ENCODE data around the gene IPO13. TPM values are rescaled to one million over a fixed set of nuclear protein-coding genes. Genes with fewer than 3 reads are reported as not detected.

IPO13 gene
- total RNA-seq, 6 donors from 2014 or later: 16.9 to 46.1 (median 24.1) TPM

DNA sequence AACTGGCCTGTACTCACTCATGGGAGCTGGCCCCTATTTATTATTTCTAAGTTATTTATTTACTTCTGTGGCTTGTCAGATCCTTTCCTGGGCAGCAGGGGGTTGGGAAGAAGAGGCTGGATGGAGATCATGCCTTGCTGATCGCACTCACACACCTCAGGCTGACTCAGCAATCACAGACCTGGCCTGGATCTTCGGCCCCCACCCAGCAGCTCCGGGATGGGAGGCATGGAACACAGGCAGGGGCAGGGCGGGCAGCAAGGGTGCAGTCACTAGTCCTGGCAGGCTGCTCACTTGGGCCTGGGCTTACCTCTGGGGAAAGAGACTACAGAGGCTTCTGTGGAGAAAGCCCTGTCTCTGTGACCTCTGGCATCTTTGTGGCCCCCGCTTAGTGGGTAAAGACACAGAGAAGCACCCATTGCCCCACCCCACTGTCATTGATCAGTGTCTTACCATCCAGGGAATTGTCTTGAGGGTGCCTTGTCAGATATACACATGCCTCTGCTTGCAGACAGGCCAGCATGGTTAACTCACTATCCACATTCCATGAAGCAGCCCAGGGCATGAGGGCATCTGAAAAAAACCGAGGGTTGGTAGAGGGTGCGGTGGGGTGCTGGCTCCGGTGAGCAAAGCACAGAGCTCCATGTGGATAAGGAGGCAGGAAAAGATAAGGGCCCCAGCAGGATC is 9.4 kb upstream of the IPO13 start:
- Histone ChIP-seq H3K27ac (no peak overlapping the region), H3K36me3 (no peaks in the 10 kb centered on the region), H3K4me3 (no peak overlapping the region), H3K9me3 (no peaks in the 10 kb centered on the region), H3K27me3 (peaks cover 0 to 12% (median 5%) of the 10 kb centered on the region in 4 donors), H3K4me1 (peaks cover 18 to 28% (median 23%) of the 10 kb centered on the region in 4 donors)
- ATAC-seq (ENCODE audit: low FRiP score in 2 of 2) (no peak), DNase-seq (no peak)
- TF ChIP-seq, protein P1, sequence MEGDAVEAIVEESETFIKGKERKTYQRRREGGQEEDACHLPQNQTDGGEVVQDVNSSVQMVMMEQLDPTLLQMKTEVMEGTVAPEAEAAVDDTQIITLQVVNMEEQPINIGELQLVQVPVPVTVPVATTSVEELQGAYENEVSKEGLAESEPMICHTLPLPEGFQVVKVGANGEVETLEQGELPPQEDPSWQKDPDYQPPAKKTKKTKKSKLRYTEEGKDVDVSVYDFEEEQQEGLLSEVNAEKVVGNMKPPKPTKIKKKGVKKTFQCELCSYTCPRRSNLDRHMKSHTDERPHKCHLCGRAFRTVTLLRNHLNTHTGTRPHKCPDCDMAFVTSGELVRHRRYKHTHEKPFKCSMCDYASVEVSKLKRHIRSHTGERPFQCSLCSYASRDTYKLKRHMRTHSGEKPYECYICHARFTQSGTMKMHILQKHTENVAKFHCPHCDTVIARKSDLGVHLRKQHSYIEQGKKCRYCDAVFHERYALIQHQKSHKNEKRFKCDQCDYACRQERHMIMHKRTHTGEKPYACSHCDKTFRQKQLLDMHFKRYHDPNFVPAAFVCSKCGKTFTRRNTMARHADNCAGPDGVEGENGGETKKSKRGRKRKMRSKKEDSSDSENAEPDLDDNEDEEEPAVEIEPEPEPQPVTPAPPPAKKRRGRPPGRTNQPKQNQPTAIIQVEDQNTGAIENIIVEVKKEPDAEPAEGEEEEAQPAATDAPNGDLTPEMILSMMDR (IDR thresholded peaks at IDR 0.05): no peak
- TF ChIP-seq POLR2A (IDR thresholded peaks at IDR 0.05) (no peak), POLR2AphosphoS5 (IDR thresholded peaks at IDR 0.05) (no peak), EP300 (IDR thresholded peaks at IDR 0.05) (no peak)
- WGBS, 2 donors: 67 to 87% methylated on average over 3 to 8 of the region's 8 CpGs

DNA sequence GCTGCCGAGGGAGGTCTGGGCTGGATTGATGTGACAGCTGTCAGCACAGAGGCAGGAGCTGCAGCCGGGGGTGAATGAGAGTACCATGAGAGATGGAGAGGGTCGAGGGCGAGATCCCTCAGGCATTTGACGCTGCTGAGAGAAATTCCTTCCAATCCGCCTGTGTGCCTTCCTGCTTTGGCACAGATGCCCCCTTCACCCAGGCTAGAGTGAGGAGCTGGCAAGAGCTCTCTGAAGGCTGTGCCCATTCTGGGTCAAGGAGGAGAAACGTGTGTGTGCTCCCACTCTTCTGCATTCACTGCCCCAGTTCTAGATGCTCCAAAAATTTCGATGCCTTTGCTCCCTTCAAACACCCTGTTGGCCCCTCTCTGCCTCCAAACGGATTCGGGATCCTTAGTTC is 8.4 kb upstream of the IPO13 start:
- Histone ChIP-seq H3K27me3 (peaks cover 0 to 11% (median 3%) of the 10 kb centered on the region in 4 donors), H3K27ac (no peak overlapping the region), H3K4me3 (no peak overlapping the region), H3K36me3 (no peaks in the 10 kb centered on the region), H3K9me3 (no peaks in the 10 kb centered on the region), H3K4me1 (peaks cover 15 to 24% (median 17%) of the 10 kb centered on the region in 4 donors)
- WGBS, 2 donors: 86 to 87% methylated on average over 10 of the region's 10 CpGs
- no peak for DNase-seq
- ATAC-seq (ENCODE audit: low FRiP score in 2 of 2): no peak
- TF ChIP-seq, protein P1 (IDR thresholded peaks at IDR 0.05): no peak
- TF ChIP-seq POLR2AphosphoS5 (IDR thresholded peaks at IDR 0.05) (no peak), EP300 (IDR thresholded peaks at IDR 0.05) (no peak), POLR2A (IDR thresholded peaks at IDR 0.05) (no peak)

DNA sequence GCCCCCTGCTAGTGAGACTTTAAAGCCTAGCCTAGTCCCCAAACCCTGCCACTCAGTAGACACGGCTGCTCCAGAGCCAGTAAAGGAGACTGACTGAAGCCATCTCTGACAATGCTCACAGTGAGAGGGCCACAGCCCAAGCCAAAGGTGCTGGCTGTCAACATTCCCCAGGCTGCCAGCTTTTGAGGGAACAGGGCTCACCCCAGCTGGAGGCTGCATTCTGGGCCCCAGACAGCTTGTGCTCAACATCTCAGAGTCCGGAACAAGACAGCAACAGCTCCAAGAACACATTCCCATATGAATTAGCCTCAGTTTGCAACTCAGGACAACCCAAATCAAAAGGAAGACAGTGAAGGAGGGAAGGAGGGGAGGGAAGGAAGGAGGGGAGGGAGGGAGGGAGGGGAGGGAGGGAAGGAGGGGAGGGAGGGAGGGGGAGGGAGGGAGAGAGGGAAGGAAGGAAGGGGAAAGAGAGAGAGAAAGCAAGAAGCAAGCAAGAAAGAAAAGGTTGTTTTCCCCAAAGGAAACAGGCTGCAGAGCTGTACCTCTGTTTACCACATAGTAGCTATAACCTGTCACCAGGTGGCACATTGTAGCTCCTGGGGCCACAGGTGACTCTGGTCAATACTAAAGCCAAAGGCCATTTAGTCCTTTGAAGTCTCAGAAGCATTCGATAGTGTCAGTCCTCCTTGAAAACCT is 7.7 kb upstream of the IPO13 start:
- 92% methylated on average over 2 to 3 of the region's 3 CpGs for WGBS, 2 donors
- Histone ChIP-seq H3K4me1 (peaks cover 10 to 17% (median 11%) of the 10 kb centered on the region in 4 donors), H3K27ac (no peak overlapping the region), H3K27me3 (peaks cover 0 to 4% (median under 1%) of the 10 kb centered on the region in 4 donors), H3K9me3 (no peaks in the 10 kb centered on the region), H3K4me3 (no peak overlapping the region), H3K36me3 (no peaks in the 10 kb centered on the region)
- DNase-seq (no peak), ATAC-seq (ENCODE audit: low FRiP score in 2 of 2) (no peak)
- TF ChIP-seq POLR2A (IDR thresholded peaks at IDR 0.05) (no peak), EP300 (IDR thresholded peaks at IDR 0.05) (no peak), POLR2AphosphoS5 (IDR thresholded peaks at IDR 0.05) (no peak)
- TF ChIP-seq, protein P1 (IDR thresholded peaks at IDR 0.05): no peak

DNA sequence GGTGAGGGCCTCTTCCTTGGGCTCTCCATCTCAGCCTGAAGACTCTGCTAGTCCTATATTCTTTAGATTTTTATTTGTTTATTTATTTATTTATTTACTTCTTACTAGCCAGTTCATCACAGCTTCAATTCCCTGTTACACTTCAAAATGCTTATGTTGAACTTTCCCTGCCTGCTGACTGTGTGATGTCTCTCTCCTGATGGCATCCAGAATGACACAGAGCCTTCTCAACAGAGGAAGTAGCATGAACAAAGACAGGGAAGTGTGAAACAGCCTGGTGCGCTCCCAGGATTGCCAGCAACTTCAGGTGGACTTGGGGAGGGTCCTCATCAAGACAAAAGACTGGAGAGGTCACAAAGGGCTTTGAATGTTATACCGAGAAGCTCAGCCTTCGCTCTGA is 4.3 kb upstream of the IPO13 start:
- 92 to 93% methylated on average over 3 of the region's 3 CpGs for WGBS, 2 donors
- Histone ChIP-seq H3K9me3 (no peaks in the 10 kb centered on the region), H3K4me3 (no peak overlapping the region), H3K27me3 (no peaks in the 10 kb centered on the region), H3K4me1 (peaks cover 11 to 16% (median 13%) of the 10 kb centered on the region in 4 donors), H3K27ac (no peak overlapping the region), H3K36me3 (no peaks in the 10 kb centered on the region)
- TF ChIP-seq, protein P1 (IDR thresholded peaks at IDR 0.05): no peak
- TF ChIP-seq POLR2A (IDR thresholded peaks at IDR 0.05) (no peak), EP300 (IDR thresholded peaks at IDR 0.05) (no peak), POLR2AphosphoS5 (IDR thresholded peaks at IDR 0.05) (no peak)
- no peak for DNase-seq
- no peak for ATAC-seq (ENCODE audit: low FRiP score in 2 of 2)

All from upper lobe of left lung (tissue), 6 donors.